Right ventricle myocardium inferior (tissue), 1 donor: ENCODE measurements around the gene SIKE1. TPM values are rescaled to one million over a fixed set of nuclear protein-coding genes. Genes with fewer than 3 reads are reported as not detected.
"Not testable (repeated sequence)": the region's sequence is repeated elsewhere in the genome, so short reads cannot be mapped to it uniquely, and the experiment has no call there.

Source experiments
- ATAC-seq: fragments of 200-7000 bp; cut with Tn5 transposase; one replicate; pipeline ENCODE4 v1.9.1; 2020; ENCODE audit warnings: mild to moderate bottlenecking, moderate library complexity
- DNase-seq: peaks from one replicate; pipeline ENCODE4 v3.0.0; 2021; ENCODE audit errors: missing footprints
- intact Hi-C: fragments of 100-400 bp; cut with DNase I; formaldehyde crosslinking; loops from one replicate; pipeline ENCODE4 v1.11.0; 2022
- total RNA-seq: library from RNA; stranded (reverse); fragmentation: NEBNext Ultra II Directional; extraction: Animal tissue kit (Norgen Biotek cat#: 25700); gene quantifications from one replicate; pipeline ENCODE4 v1.2.1, GENCODE V29; 2021
- donor health status: DM: no; HTN: yes; CAD: no; lungs with severe emphysema.

The SIKE1 gene
- total RNA-seq, 1 donor from 2014 or later: 34.2 TPM

DNA sequence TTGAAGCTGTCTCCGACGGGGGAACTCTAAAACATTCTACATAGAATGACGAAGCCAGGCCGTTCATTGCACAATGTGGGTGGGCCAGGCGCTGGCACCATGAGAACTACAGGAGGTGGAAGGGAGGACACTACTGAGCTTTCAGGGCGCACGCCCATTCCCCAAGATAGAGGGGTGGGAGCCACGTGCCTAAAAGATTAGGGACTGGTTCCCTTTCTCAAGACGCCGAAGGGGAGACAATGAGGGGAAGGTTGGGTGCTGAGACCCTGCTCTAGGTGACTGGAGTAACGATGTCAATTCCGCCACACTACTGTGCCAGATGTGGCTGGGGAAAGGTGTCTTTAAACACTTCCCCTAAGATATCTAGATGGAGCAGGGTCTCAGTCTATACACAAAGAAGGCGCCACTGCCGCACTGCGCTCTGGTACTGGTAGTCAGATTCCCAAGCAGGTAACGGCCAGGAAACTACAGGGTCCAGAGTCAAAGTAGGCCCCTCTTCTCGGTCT is 23.5 kb downstream of the SIKE1 start:
- DNase-seq (peak; percentile 71), ATAC-seq (no peak)
- intact Hi-C loops: loop anchor here (2.0 to 5.0 kb wide), 2 partner anchors 40 to 176 kb away; partner anchors contain the start of genes BCAS2 and NRAS

DNA sequence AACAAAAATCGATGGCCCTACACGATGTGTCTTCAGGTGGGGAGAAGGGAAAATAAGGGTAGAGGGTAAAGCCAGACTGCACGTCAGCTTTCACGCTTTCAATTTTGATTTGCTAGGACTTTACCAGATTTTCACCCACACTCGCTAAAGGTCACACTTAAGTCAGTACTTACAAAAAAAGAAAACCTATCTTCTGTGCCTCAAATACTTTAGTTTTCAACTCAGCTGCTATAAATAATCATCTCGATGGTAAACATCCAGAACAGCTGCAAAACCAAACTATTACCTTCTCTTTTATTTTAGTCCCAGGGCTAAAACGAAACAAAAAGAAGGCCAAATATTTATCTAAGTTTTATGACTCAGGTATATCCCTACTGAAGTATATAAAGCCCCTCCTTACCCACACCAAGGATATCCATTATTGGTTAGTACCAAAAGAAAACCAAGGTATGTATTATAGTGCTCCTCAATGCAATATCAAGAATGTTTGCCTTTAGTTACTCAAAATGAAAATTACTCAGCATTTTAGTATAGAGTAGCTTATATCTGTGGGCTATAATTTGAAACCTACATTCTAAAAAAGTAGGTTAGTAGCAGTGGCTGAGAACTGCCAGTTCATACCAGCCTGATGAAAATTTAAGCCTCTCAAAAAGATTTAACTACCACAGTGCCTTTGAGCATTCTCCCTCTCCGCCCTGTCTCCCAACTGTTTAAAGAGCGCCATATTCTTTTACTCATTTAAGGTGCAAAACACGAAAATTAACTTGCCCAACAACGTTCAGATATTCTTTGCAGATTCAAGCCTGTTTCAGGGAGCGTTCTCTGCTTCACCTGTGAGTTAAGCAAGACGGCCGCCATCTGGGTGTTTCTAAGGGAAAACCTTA is 24.2 kb downstream of the SIKE1 start:
- DNase-seq (no peak), ATAC-seq (no peak)
- intact Hi-C loops: loop anchor here (2.0 to 5.0 kb wide), 2 partner anchors 39 to 175 kb away; partner anchors contain the start of genes BCAS2 and NRAS

DNA sequence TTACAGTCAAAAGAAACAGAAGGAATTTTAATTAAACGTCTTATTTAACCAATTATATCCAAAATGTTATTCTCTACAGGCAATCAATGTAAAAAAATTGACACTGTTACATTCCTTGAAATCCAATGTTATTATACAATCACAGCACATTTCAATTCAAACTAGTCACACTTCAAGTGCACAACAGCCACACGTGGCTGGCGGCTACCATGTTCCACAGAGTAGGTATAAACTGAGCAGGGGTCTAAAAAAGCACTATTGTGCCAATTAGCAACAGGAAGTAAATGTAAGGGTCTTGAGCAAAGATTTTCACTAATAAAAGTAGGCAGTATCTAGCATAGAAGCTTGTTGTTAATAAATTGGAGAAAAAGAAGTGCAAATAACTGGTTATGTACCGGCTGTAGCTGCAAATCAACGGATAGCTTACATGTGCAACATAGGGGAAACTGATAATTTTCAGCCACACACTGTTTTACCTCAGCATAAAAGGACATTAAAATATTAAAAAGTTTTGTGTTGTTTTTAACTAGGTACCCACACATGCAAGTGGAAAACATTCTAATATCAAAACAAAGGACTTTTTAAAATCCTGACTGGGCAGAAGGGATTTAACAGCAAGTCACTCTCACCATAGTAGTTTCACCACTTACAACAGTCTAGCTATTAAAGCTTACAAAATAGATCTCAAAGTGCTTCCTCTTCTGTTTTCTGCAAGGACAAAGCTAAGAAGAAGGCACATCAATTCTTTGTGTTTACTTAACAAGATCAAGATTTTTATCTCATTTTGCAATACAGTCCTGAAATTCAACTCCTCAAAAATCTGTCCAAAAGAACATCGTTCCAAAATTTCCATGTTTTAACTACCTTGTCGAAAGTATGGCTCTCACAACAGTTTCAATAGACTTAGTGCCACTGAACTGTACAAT is 25.2 kb downstream of the SIKE1 start:
- DNase-seq (no peak), ATAC-seq (no peak)

GRCh38 chr1:114753702-114754101 is 26.8 kb downstream of the SIKE1 start:
- intact Hi-C loops, ATAC-seq, DNase-seq: not testable (repeated sequence)

More for the DNA sequence above, 25.2 kb downstream of the SIKE1 start:
- intact Hi-C loops: loop anchor here (5.0 kb wide), 1 partner anchor 38 kb away; the partner anchor contains the start of gene NRAS

- intact Hi-C loops: no loop called here
- DNase-seq: no peak
Measured at GRCh38 chr1:114753143-114753542, 27.3 kb downstream of the SIKE1 start.

DNA sequence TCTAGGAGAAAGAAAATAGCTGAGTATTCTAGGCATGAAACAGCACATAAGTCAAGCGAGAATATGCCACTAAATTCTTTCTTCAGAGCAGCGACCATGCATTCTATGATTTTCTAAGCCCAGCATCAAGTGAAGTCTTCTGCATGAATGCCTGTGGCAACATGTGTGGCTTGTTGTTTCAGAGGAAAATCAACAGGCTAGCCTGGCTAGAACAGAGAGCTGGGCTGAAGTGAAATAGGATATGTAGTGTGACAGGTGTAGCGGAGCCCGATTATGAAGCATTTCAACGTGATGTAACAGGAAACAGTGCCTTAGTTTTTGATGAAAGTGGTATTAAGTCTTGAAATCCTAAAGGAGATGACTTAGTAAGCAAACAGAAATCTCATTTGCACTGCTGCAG is 29.7 kb downstream of the SIKE1 start:
- no peak for ATAC-seq
- intact Hi-C loops: no loop called here
- no peak for DNase-seq

More at GRCh38 chr1:114753143-114753542, 27.3 kb downstream of the SIKE1 start:
- no peak for ATAC-seq

DNA sequence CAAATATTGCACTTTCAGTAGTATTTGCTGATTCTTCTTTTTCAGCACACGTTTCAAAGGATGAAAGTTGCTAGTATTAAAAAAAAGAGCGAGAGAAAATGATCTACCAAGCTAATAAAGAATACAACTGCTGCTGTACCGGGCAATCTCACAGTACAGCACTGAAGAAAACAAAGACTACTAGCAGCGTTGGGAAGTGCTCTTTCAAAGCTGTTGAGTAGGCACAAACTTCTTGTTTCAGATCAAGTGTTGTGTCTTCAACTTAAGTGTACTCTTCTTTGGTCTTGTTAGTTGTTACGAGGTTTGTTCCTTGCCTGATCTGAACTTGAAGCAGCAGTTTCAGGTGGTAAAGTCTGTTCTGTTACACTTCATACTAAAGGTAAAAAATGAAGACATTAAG is 30.6 kb downstream of the SIKE1 start:
- no peak for DNase-seq
- ATAC-seq: no peak
- intact Hi-C loops: no loop called here

DNA sequence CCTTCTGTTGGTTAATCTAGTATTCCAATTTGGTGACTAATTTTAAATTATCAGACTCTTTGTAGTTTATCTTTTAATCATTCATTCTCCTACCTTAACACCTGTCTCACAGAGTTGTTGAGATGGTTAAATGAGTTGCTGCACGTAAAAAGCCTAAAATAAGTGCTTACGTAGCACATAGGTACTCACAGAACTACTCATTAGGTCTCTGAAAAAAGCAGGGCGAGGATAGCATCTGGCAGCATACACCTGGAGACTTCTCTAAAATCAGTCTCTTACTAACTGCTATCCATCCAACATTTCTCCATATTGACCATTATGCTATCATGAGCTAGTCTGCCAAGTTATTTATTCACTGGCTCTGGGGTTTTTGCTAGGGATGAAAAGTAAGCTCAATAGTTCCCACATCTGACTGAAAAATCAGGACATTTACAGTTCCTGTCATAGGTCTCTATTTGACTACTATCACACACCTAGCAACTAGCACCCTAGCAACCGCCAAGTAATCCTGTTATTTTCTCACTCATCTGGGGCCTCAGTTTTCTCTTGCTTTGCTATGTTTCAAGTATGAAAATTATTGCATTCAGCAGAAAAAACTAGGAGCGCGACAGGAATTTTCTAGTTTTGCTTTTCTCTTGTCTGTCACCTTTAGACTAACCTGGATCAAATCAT is 33.9 kb downstream of the SIKE1 start:
- no peak for DNase-seq
- intact Hi-C loops: no loop called here
- ATAC-seq: no peak

DNA sequence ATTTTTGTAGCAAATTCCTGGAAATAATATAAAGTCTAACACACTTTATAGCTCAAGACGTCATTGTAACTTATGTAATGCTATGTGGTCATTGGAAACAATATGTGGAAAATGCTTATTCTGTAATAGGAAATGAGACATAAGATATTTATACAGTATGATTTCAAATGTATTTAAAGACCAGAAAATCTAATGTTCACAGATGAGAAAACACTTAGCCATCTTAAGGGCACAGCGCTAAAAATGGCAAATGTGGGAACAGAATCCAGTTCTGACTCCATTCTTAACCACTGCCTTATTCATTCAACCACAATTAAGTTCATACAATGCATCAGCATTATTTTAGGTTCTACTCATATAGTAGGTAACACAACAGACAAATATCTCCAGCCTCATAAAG is 35.2 kb downstream of the SIKE1 start:
- DNase-seq (no peak), ATAC-seq (no peak)
- intact Hi-C loops: no loop called here

- DNase-seq: no peak
- intact Hi-C loops: no loop called here
- no peak for ATAC-seq
Measured at GRCh38 chr1:114741963-114742746, 38.3 kb downstream of the SIKE1 start.

- ATAC-seq: no peak
- intact Hi-C loops: no loop called here
- no peak for DNase-seq
Measured at GRCh38 chr1:114740331-114740730, 40.2 kb downstream of the SIKE1 start.

GRCh38 chr1:114737314-114737849 is 43.1 kb downstream of the SIKE1 start:
- DNase-seq (no peak), ATAC-seq (no peak)
- intact Hi-C loops: no loop called here

DNA sequence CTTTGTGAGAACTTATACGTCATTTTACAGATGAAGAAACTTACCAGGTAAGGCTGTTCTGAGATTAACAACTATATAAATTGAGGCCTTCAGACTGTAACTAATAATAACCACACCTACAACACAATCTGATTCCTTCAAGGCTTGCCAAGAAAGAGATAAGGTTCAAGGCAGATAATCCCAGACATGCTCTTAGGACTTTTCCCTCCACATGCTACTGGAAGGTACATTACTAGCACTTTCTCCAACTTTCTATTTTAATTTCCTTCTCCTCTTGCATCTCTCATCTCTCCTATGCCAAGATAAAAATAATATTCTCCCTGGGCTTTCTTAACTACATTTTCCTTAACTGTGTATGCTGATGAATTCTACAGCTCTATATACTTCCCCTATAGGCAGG is 45.0 kb downstream of the SIKE1 start:
- no peak for ATAC-seq
- DNase-seq: no peak
- intact Hi-C loops: no loop called here

DNA sequence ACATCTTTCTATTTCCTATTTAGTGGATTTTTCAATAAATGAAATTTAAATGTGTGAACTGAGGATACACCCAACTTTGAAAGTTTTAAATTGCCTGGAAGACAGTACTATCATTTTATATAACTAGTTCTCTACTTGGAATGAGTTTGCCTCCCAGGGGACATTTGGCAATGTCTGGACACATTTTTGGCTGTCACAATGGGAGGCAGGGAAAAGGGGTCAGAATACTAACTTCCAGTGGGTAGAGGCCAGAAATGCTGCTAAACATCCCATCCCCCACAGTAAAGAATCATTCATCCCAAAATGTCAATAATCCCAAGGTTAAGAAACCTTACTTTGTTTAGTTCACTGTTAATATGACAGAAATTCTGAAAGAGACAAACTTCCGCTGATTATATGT is 50.7 kb downstream of the SIKE1 start:
- DNase-seq (no peak), ATAC-seq (no peak)
- intact Hi-C loops: no loop called here

- intact Hi-C loops: no loop called here
- DNase-seq (no peak), ATAC-seq (no peak)
Measured at GRCh38 chr1:114728553-114728952, 51.9 kb downstream of the SIKE1 start.

DNA sequence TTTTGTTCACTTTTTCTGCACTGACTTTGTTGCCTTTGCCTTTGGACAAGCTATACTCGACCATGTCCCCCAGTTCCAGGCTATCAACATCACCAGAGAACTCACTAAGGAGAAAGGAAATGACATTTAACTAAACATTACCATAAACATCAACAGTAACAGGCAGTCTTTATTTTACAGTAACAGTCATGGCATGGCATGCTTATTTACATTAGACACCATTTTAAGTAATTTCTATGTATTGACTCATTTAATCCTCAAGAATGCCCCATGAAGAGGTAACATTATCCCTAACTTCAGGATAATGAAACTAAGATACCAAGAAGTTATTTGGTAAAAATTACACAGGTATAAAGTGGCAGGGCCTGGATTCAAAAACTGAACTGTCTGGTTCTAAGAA is 55.3 kb downstream of the SIKE1 start:
- DNase-seq (no peak), ATAC-seq (no peak)
- intact Hi-C loops: no loop called here

GRCh38 chr1:114723915-114724314 is 56.6 kb downstream of the SIKE1 start:
- ATAC-seq (peak; percentile 42), DNase-seq (no peak)
- intact Hi-C loops: no loop called here

DNA sequence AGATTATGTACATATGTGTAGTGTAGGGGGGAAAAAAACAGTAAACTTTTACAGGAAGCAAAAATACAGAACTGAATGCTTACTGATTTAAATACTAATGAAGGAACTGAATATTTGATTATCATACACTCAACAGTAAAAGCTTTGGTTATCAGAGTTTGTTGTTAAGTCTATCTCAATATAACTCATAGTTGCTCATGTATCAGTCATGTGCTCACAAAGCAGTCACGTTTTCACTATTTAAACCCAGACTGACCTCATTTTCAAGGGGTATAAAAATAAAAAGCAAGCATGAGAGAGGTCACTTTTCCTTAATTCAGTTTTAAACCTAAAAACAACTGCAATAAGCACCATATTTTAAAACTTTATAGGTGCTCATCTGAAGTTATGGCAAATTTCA is 57.0 kb downstream of the SIKE1 start:
- no peak for DNase-seq
- intact Hi-C loops: no loop called here
- ATAC-seq: no peak
